Astrocyte (in vitro differentiated cells and primary cell): ENCODE results near the gene THBS1. TPM values are rescaled to one million over a fixed set of nuclear protein-coding genes. Genes with fewer than 3 reads are reported as not detected.

Experiments used
- DNase-seq: peaks from one replicate; pipeline ENCODE4 v3.0.0-alpha.2; 2010; ENCODE audit warnings: low read depth
- FAIRE-seq: peaks from 2 replicates; lab custom pipeline; 2011; peaks lifted over from hg19 to GRCh38; lab: Jason Lieb, UNC
- H2AFZ ChIP-seq: 2 replicates; pipeline ENCODE4 v1.6.0; 2012; ENCODE audit warnings: low read depth, low read length, inconsistent platforms
- H3K27ac ChIP-seq: 2 replicates; pipeline ENCODE4 v1.5.1; 2011; ENCODE audit warnings: low read depth, low read length, inconsistent platforms
- H3K27me3 ChIP-seq: 2 replicates; pipeline ENCODE4 v1.6.0; 2011; ENCODE audit warnings: low read length, inconsistent platforms; ENCODE audit not compliant: insufficient read depth
- H3K36me3 ChIP-seq: 2 replicates; pipeline ENCODE4 v1.5.1; 2011; ENCODE audit warnings: low read length, inconsistent platforms; ENCODE audit not compliant: insufficient read depth
- H3K4me1 ChIP-seq: 2 replicates; pipeline ENCODE4 v1.5.1; 2011; ENCODE audit warnings: low read length, inconsistent platforms; ENCODE audit not compliant: insufficient read depth
- H3K4me2 ChIP-seq: 2 replicates; pipeline ENCODE4 v1.6.0; 2012; ENCODE audit warnings: low read length, inconsistent platforms
- H3K4me3 ChIP-seq: 2 replicates; pipeline ENCODE4 v1.5.1; 2011; ENCODE audit warnings: low read depth, mild to moderate bottlenecking, low read length, inconsistent platforms; ENCODE audit not compliant: insufficient read depth
- H3K79me2 ChIP-seq: 2 replicates; pipeline ENCODE4 v1.6.0; 2012; ENCODE audit warnings: mild to moderate bottlenecking, low read length, inconsistent platforms; ENCODE audit not compliant: insufficient read depth
- H3K9ac ChIP-seq: 2 replicates; pipeline ENCODE4 v1.6.0; 2012; ENCODE audit warnings: mild to moderate bottlenecking, low read length, inconsistent platforms
- H3K9me3 ChIP-seq: 2 replicates; pipeline ENCODE4 v1.5.1; 2012; ENCODE audit warnings: low read depth, mild to moderate bottlenecking, low read length, inconsistent platforms; ENCODE audit not compliant: insufficient read depth
- H4K20me1 ChIP-seq: 2 replicates; pipeline ENCODE4 v1.6.0; 2012; ENCODE audit warnings: low read length, inconsistent platforms; ENCODE audit not compliant: insufficient read depth
- H3K27ac Mint-ChIP-seq: one replicate; pipeline ENCODE4 v1.8.0; 2021; ENCODE audit warnings: mild to moderate bottlenecking, mixed read lengths; ENCODE audit not compliant: unreplicated experiment
- H3K27me3 Mint-ChIP-seq: one replicate; pipeline ENCODE4 v1.8.0; 2021; ENCODE audit warnings: low read depth, mixed read lengths; ENCODE audit not compliant: unreplicated experiment
- H3K36me3 Mint-ChIP-seq: one replicate; pipeline ENCODE4 v1.8.0; 2021; ENCODE audit warnings: low read depth, mixed read lengths; ENCODE audit not compliant: unreplicated experiment
- H3K4me1 Mint-ChIP-seq: one replicate; pipeline ENCODE4 v1.8.0; 2021; ENCODE audit warnings: low read depth, mixed read lengths; ENCODE audit not compliant: unreplicated experiment
- H3K4me3 Mint-ChIP-seq: one replicate; pipeline ENCODE4 v1.8.0; 2021; ENCODE audit warnings: mild to moderate bottlenecking, moderate library complexity, mixed read lengths; ENCODE audit not compliant: unreplicated experiment
- H3K9me3 Mint-ChIP-seq: one replicate; pipeline ENCODE4 v1.8.0; 2021; ENCODE audit warnings: mild to moderate bottlenecking, mixed read lengths; ENCODE audit not compliant: unreplicated experiment
- EZH2 ChIP-seq: IDR thresholded peaks from 2 replicates; pipeline ENCODE4 v1.6.1; 2012; ENCODE audit warnings: mild to moderate bottlenecking, low read length, inconsistent platforms; ENCODE audit not compliant: insufficient read depth
- total RNA-seq: library from RNA; stranded (reverse); gene quantifications from 2 replicates; pipeline ENCODE4 v1.2.1, GENCODE V29; 2021
- TF ChIP-seq, protein P1 (sequence below): IDR thresholded peaks from 2 replicates; pipeline ENCODE4 v1.5.1; 2011; ENCODE audit warnings: low read depth, mild to moderate bottlenecking, inconsistent platforms, low read length, moderate library complexity; ENCODE audit not compliant: insufficient read depth

THBS1 gene
- total RNA-seq, 1 donor from 2014 or later = 720 TPM

DNA sequence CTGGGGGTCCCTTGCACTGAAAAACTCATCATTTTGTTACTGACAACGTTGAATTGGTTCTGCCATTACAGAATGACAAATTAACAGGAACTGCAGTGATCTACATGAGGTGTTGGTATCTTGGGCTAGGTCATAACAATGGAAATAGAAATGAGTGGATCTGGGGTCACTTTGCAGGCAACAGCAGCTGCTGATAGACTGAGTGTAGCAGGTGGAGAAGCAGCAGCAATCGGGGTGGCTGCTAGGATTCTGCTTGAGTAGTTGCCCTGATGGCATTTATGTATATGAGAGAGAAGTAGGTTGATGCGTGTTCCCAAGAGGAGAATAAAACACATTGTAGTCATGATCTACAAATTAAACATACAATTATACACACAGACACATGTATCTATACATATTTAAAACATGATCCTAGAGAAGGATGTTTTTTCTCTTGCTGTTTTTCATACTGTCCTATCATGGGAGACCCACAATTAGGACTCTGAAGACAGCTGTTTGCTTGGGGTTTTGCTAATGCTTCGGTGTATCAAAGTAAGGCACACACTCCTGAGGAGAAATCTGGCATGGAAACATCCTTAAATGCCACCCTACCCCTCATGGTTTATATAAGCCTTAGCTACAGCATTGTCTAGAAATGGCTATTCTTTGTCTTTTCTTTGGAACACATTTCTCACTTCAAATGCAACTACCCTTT lies 15.8 kb upstream of the THBS1 start:
- no peak overlapping the region for H3K27ac Mint-ChIP-seq
- Histone ChIP-seq H3K27me3 (no peaks in the 10 kb centered on the region), H3K79me2 (no peaks in the 10 kb centered on the region), H3K36me3 (no peaks in the 10 kb centered on the region), H3K4me3 (no peak overlapping the region), H3K4me2 (no peak overlapping the region), H3K9ac (no peak overlapping the region), H3K9me3 (no peaks in the 10 kb centered on the region), H2AFZ (no peak overlapping the region), H3K27ac (no peak overlapping the region), H4K20me1 (no peaks in the 10 kb centered on the region), H3K4me1 (no peaks in the 10 kb centered on the region)
- no peak for FAIRE-seq
- H3K9me3 Mint-ChIP-seq = peaks cover 3% of the 10 kb centered on the region
- no peak overlapping the region for H3K4me3 Mint-ChIP-seq
- no peaks in the 10 kb centered on the region for H3K4me1 Mint-ChIP-seq
- no peaks in the 10 kb centered on the region for H3K36me3 Mint-ChIP-seq
- no peaks in the 10 kb centered on the region for H3K27me3 Mint-ChIP-seq
- no peak for TF ChIP-seq EZH2
- TF ChIP-seq, protein P1, sequence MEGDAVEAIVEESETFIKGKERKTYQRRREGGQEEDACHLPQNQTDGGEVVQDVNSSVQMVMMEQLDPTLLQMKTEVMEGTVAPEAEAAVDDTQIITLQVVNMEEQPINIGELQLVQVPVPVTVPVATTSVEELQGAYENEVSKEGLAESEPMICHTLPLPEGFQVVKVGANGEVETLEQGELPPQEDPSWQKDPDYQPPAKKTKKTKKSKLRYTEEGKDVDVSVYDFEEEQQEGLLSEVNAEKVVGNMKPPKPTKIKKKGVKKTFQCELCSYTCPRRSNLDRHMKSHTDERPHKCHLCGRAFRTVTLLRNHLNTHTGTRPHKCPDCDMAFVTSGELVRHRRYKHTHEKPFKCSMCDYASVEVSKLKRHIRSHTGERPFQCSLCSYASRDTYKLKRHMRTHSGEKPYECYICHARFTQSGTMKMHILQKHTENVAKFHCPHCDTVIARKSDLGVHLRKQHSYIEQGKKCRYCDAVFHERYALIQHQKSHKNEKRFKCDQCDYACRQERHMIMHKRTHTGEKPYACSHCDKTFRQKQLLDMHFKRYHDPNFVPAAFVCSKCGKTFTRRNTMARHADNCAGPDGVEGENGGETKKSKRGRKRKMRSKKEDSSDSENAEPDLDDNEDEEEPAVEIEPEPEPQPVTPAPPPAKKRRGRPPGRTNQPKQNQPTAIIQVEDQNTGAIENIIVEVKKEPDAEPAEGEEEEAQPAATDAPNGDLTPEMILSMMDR = no peak
- no peak for DNase-seq

DNA sequence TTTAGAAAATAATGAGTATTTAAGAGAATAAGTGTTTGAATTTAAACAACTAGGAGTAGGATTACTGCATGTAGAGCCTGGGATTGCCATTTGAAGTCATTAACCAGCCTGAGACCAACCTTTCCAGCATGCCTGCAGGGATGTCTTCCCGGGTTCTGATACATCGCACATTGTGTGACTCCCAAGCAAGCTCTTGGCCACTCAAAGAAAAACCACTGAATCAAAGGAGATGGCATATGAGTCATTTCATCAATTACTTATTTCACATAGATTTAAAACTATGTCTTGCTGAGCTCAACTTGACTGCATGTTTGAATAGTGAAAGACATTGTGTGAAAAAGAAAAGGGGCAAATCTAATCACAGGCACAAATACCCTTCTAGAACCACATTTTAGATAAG lies 15.0 kb upstream of the THBS1 start:
- Mint-ChIP-seq H3K36me3 (no peaks in the 10 kb centered on the region), H3K4me1 (no peaks in the 10 kb centered on the region), H3K9me3 (peaks cover 3% of the 10 kb centered on the region), H3K4me3 (no peak overlapping the region), H3K27me3 (no peaks in the 10 kb centered on the region), H3K27ac (no peak overlapping the region)
- Histone ChIP-seq H3K4me3 (no peak overlapping the region), H3K27me3 (no peaks in the 10 kb centered on the region), H3K36me3 (no peaks in the 10 kb centered on the region), H3K9me3 (no peaks in the 10 kb centered on the region), H3K4me1 (no peaks in the 10 kb centered on the region), H4K20me1 (no peaks in the 10 kb centered on the region), H3K9ac (no peak overlapping the region), H3K79me2 (no peaks in the 10 kb centered on the region), H3K4me2 (no peak overlapping the region), H2AFZ (no peak overlapping the region), H3K27ac (no peak overlapping the region)
- no peak for TF ChIP-seq EZH2
- TF ChIP-seq, protein P1 = no peak
- no peak for DNase-seq
- FAIRE-seq = no peak

DNA sequence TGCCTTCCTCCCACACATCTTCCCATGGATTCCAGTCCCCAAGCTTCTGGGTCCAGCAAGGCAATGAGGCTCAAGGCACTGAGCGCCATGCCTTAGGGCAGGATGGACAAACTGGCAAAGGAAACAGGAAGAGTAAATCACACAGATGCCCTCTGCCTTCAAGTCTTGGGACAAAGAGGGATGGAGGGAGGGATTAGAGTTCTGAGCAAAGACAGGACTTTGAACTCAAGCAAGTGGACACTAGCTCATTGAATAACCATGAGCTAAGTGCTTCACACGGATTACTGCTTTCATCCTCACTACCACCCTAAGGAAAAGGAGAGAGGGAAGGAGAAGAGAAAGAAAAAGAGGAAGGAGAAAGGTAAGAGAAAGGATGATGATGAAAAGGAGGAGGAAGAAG lies 7.6 kb upstream of the THBS1 start:
- no peaks in the 10 kb centered on the region for H3K4me1 ChIP-seq
- H3K9me3 ChIP-seq = no peaks in the 10 kb centered on the region
- H3K9ac ChIP-seq = no peak overlapping the region
- peaks cover 4% of the 10 kb centered on the region for H3K4me1 Mint-ChIP-seq
- no peaks in the 10 kb centered on the region for H3K27me3 ChIP-seq
- no peak overlapping the region for H3K4me2 ChIP-seq
- H3K36me3 ChIP-seq = no peaks in the 10 kb centered on the region
- TF ChIP-seq, protein P1 = no peak
- no peak for TF ChIP-seq EZH2
- no peak overlapping the region for H2AFZ ChIP-seq
- H3K27ac ChIP-seq = no peak overlapping the region
- FAIRE-seq (no peak), DNase-seq (no peak)
- H3K36me3 Mint-ChIP-seq = no peaks in the 10 kb centered on the region
- no peaks in the 10 kb centered on the region for H3K79me2 ChIP-seq
- H3K4me3 ChIP-seq = no peak overlapping the region
- H3K4me3 Mint-ChIP-seq = no peak overlapping the region
- H3K27ac Mint-ChIP-seq = no peak overlapping the region
- H3K27me3 Mint-ChIP-seq = peaks cover 3% of the 10 kb centered on the region
- no peaks in the 10 kb centered on the region for H4K20me1 ChIP-seq
- H3K9me3 Mint-ChIP-seq = peaks cover 4% of the 10 kb centered on the region
